Measurements from ENCODE around the gene GSTA4. TPM values are rescaled to one million over a fixed set of nuclear protein-coding genes. Genes with fewer than 3 reads are reported as not detected.

The GSTA4 gene
- total and polyA plus RNA-seq, 2 of the 8 experiments (the other 6 are each of a cell fraction or from before 2014, with no cell fraction given), result 13.9 to 21.6 TPM

- CTCF ChIA-PET (ENCODE audit: partially characterized antibody), result interaction anchor here (0.6 to 1.7 kb wide), 2 partner anchors 22 to 30 kb away, joined by 3 to 8 read pairs; partner anchors contain the start of gene GSTA4
- Histone ChIP-seq H4K20me1 (replicated peaks in 1 of 2; ENCODE audit: control insufficient read depth in 1 of 2, insufficient read depth in 2 of 2, low read length in 2 of 2) (no peaks in the 10 kb centered on the region), H3K79me1 (ENCODE audit: low read depth, low read length) (no peaks in the 10 kb centered on the region), H3K36me3 (ENCODE audit: control insufficient read depth in 2 of 4, insufficient read depth in 4 of 4, low read length in 3 of 4) (no peaks in the 10 kb centered on the region), H3K79me2 (ENCODE audit: control insufficient read depth in 1 of 2, insufficient read depth in 2 of 2, low read length in 2 of 2) (no peaks in the 10 kb centered on the region), H3K4me3 (ENCODE audit: extremely low read depth in 1 of 4, insufficient read depth in 2 of 4, low read depth in 3 of 4, low read length in 4 of 4) (no peak overlapping the region), H2BK12ac (ENCODE audit: low read depth, low read length) (no peak overlapping the region), H3K56ac (replicated peaks; ENCODE audit: insufficient read length, low read depth, low read length) (no peak overlapping the region), H2BK15ac (ENCODE audit: low read length) (no peak overlapping the region), H3K4me1 (replicated peaks in 1 of 4; ENCODE audit: control insufficient read depth in 3 of 4, insufficient read depth in 4 of 4, low read length in 3 of 4) (peaks cover 0 to 8% (median 3%) of the 10 kb centered on the region in 4 experiments; a peak in 4 of 7 replicates), H2BK120ac (replicated peaks; ENCODE audit: low read depth, low read length) (no peak overlapping the region), H2AK5ac (ENCODE audit: low read depth, low read length) (no peak overlapping the region), H3K14ac (ENCODE audit: insufficient read length) (no peak overlapping the region), H3K18ac (ENCODE audit: extremely low read depth, low read length) (no peak overlapping the region), H3K27ac (ENCODE audit: low read depth, low read length) (no peak overlapping the region), H2BK5ac (ENCODE audit: low read depth, low read length) (no peak overlapping the region), H4K91ac (replicated peaks; ENCODE audit: insufficient read length, low read length) (no peak overlapping the region), H2BK20ac (ENCODE audit: low read length) (no peak overlapping the region), H3K9me3 (ENCODE audit: insufficient read depth in 2 of 2, low read depth in 1 of 2, low read length in 1 of 2) (peaks cover 5 to 11% of the 10 kb centered on the region in 2 experiments; a peak in 3 of 4 replicates), H4K8ac (ENCODE audit: extremely low read depth, insufficient read depth, low read length) (no peak overlapping the region), H4K5ac (ENCODE audit: insufficient read length, low read depth, low read length) (no peak overlapping the region), H3K9ac (replicated peaks in 1 of 4; ENCODE audit: extremely low read depth in 1 of 4, low read depth in 3 of 4, low read length in 3 of 4) (no peak overlapping the region), H3K27me3 (replicated peaks in 1 of 4; ENCODE audit: control insufficient read depth in 3 of 4, extremely low read depth in 1 of 4, insufficient read depth in 3 of 4, low read length in 3 of 4) (peaks cover 0 to 4% (median 1%) of the 10 kb centered on the region in 4 experiments; a peak in 2 of 7 replicates), H3K4ac (replicated peaks; ENCODE audit: insufficient read length, low read depth, low read length) (no peak overlapping the region), H2AFZ (ENCODE audit: low read length) (no peak overlapping the region), H3K23me2 (ENCODE audit: low read depth, low read length) (no peaks in the 10 kb centered on the region), H3K4me2 (ENCODE audit: insufficient read depth in 1 of 2, low read depth in 2 of 2, low read length in 2 of 2) (no peak overlapping the region), H3K23ac (ENCODE audit: insufficient read length) (no peak overlapping the region)
- FAIRE-seq (no peak), DNase-seq (ENCODE audit: low read depth in 1 of 2, low spot score in 2 of 2) (no peak)
- 79% methylated on average over 1 of the region's 1 CpG; no CpG with 5 or more reads in 1 of the 2 experiments for WGBS, 2 experiments (ENCODE audit: extremely low coverage in 1 of 2, insufficient coverage in 1 of 2, insufficient read length in 1 of 2, insufficient replicate concordance in 2 of 2, low coverage in 1 of 2, low lambda C conversion rate in 2 of 2, missing lambda C conversion rate in 1 of 2)
- POLR2A ChIA-PET (ENCODE audit: partially characterized antibody), result no interaction called here
- TF ChIP-seq SP1 (IDR thresholded peaks at IDR 0.05; ENCODE audit: low read depth, low read length) (no peak), CREB1 (IDR thresholded peaks at IDR 0.05) (no peak), SUZ12 (IDR thresholded peaks at IDR 0.05; ENCODE audit: low read length) (no peak), EP300 (IDR thresholded peaks at IDR 0.05; ENCODE audit: borderline replicate concordance in 1 of 2, low read depth in 2 of 2, low read length in 2 of 2) (no peak), JUN (IDR thresholded peaks at IDR 0.05; ENCODE audit: low read depth, low read length) (no peak), CBX5 (IDR thresholded peaks at IDR 0.05; ENCODE audit: low read depth, low read length) (no peak), CEBPB (IDR thresholded peaks at IDR 0.05; ENCODE audit: low read depth, low read length) (no peak), CHD1 (IDR thresholded peaks at IDR 0.05; ENCODE audit: low read depth, low read length) (no peak), SIN3A (conservative IDR thresholded peaks at IDR 0.05 in 1 of 2, IDR thresholded peaks at IDR 0.05 in 1 of 2; ENCODE audit: low read depth in 1 of 2, low read length in 2 of 2) (no peak), SIX5 (IDR thresholded peaks at IDR 0.05; ENCODE audit: low read depth, low read length) (no peak)
Observed at GRCh38 chr6:52964318-52964717, 30.8 kb downstream of the GSTA4 start.

Measured in H1 (cell line).